GM18502 (cell line): ENCODE results near the gene HELZ.
"Not testable (repeated sequence)": the region's sequence is repeated elsewhere in the genome, so short reads cannot be mapped to it uniquely, and the experiment has no call there.

Experiments
- ATAC-seq: cut with Tn5 transposase; IDR thresholded peaks from one replicate; pipeline ENCODE4 v1.9.1; 2021; ENCODE audit warnings: mild to moderate bottlenecking; ENCODE audit not compliant: unreplicated experiment, poor library complexity

The HELZ gene

DNA sequence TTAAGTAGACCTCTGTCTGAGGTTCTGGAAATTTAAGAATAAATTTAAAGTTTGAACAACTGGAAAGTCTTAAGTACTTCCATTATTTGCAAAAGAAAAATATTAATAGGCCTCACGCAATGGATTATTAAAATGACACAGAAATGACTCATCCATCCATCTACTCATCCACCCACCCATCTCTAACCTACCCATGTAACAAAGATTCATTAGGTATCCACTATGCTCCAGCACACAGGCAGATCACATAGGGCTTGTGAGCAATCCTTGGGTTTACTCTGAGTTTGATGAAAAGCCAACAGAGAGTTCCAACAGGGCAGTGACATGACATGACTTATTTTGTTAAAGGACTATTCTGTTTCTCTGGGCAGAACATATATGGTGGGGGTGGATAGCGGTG lies 93.3 kb downstream of the HELZ start:
- no peak for ATAC-seq

DNA sequence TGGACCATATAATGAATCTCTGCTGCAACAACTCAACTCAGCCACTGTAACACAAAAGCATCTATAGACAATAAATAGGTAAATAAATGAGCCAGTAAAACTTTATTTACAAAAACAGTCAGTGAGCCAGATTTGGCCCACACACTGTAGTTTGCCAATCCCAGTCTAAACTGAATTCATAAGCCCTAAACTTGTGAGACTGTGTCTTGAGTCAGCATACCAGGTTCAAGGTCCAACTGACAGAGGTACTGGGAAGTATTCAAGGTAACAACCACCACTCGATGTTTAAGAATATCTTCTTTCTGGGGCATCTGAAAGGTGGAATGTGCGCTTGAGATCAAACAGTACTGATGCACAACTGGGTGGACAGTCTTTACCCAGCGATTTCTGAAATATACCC lies 94.2 kb downstream of the HELZ start:
- no peak for ATAC-seq

DNA sequence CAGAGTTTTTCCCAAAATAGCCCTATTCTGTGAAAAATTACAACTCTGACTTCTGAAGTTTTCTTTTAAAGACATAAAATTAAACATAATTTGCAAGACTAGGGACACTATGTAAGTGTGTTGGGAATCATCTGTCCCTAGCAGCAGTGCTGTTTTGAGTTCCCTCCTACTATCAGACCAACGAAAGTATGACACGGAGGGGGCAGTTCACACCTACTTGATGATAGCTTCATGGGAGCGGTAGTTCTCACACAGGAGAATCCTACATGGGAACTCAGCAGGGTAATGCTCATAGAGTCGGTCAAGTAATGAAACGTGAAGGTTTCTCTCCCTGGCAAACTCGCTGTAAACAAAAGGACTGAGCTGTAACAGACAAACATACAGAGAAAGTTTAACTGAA lies 96.6 kb downstream of the HELZ start:
- no peak for ATAC-seq

DNA sequence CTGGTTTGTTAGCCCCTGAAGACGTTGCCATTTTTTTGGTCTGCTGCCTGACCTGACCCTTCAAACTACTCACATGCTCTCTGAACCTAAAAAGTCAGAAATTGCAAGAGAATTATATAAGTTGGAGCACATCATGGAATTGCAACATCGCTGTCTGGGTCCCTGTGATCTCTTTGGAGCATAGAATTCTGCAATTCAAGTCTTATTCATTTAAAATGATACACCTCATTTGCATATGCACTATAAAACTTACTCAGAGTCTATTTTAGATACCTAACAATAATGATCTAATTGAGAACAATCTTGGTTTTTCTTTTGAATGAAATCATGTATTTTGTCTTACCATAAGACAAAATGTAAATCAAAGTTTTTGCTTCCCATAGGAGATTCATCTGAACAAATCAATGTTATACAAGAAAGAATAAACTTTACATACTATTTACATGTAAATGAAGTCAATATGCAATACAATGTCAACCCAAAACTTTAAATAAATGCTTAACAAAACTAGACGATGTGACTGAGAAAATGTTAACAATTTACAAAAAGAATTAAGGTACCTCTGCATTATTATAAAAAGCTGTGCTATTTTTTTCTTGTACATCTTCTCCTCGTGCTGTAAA lies 99.7 kb downstream of the HELZ start:
- no peak for ATAC-seq

DNA sequence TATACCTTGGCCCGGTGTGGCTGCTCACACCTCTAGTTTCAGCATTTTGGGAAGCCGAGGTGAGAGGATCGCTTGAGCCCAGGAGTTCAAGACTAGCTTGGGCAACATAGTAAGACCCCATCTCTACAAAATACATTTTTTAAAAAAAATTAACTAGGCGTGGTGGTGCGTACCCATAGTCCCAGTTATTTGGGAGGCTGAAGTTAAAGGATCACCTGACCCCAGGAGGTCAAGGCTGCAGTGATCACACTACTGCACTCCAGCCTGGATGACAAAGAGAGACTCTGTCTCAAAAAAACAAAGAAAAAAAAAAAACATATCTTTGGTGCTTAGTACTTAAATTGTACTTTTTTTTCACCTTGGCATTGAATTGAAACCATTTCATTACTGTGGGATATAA lies 101.7 kb downstream of the HELZ start:
- no peak for ATAC-seq

DNA sequence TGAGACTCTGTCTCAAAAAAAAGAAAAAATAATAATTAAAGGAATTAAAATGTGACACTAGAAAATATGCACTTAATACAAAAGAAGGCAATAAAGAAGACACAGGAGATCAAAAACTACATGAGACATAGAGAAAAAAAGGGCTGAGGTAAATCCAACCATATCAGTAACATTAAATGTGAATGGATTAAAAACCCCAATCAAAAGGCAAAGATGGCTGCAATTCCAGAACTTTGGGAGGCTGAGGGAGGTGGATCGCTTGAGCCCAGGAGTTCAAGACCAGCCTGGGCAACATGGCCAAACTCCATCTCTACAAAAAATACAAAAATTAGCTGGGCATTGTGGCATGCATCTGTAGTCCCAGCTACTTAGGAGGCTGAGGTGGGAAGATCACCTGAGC lies 103.0 kb downstream of the HELZ start:
- ATAC-seq: not testable (repeated sequence)

DNA sequence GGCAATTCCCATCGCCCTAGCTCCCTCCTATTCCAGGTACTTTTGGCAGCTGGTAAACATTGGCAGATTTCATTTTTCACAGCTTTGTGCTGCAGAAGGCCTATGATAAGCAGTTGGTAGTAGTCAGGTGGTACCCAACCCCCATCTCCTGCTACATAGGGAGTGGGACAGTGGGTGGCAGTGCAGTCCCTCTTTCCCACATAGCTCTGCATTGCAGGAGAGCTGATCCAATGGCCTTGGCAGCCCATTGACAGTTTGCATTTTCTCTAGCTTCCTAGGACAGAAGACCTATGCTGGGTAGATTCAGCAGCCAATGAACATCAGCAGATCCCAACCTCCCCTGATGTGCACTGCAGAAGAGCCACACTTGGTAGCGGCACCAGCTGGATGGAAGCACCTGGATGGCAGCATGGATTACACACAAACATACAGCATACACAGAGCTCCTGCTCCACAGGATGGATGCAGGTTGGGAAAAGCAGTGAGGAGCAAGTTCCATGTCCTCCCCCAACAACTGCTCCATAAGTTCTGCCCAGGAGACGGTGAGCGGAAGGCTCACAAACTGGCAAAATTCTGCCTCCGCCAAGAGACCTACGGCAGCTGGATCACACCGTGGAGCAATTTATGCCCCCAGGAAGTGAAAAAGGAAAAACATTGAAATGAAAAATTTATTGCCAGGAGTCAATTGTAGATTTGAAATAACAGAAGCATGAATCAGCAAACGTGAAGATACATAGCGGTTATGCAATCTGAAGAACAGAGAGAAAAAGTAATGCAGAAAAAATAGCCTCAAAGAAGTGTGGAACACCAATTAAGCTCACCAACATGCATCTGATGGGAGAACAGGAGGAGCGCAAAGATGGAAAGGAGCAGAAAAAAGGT lies 105.0 kb downstream of the HELZ start:
- ATAC-seq: no peak

DNA sequence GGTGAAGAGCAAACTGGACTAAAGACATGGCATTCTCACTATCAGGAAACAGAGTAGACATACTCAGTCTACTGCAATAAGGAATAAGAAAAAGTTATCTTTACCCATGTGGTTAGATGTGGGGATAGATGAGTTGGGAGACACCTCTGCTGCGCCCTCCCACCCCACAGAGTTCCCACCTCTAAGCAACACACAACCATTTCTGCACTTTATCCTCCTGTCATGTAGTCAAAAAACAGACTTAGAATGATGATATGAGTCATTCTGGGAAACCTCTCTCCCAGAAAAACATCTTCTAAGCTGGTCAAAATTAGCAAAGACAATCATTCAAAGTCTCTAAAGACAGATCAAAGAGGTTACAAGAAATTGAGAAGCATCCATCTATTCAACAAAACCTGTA lies 105.7 kb downstream of the HELZ start:
- ATAC-seq: no peak

DNA sequence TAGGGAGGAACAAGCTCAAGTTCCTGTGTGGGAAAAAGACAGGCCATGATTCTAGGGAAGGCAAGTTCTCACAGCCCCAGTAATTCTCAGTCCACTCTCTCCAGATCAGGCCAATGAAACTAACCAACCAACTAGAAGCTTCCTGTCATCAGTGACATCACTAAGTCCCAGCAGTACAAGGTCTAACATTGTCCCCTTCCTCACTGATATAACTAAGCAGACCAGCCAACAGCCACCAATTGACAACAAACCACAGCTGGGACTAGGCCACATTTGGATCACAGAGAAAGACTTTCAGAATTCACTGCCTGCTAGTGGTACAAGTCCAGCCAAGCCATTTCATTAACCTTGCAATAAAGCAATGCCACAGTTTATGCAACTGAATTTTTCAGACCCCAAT lies 106.6 kb downstream of the HELZ start:
- no peak for ATAC-seq

DNA sequence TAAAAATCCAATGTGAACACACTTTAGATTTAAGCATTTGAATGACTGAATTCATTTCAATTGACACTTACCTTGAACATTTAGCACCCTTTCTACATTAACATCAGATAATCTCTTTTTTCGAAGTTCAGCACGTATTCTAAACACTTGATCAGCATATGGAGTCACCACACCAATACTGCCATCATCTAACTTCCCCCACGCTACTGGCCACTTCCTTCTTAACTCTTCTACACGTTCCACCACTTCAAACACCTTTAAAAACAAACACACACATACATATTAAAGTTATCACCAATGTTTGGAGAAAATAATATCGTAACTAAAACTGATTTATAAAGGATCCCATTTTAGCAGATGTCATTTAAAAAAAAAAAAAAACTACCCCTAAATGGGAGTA lies 107.1 kb downstream of the HELZ start:
- ATAC-seq: no peak

DNA sequence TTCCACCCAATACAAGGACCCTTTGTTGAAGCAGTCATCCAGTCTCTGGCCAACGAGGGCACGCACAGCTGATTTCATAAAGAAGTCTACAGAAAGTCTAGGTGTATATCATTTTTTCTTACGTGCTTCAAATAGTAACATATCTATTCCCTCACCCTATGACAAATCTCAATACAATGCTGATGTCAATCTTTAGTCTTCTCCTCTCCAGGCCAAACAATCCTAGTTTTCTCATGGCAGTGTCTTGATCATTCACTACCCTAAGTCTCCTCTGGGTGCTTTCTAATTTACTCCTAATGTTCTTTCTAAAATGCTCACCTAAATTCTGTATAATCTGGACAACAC lies 108.0 kb downstream of the HELZ start:
- no peak for ATAC-seq

DNA sequence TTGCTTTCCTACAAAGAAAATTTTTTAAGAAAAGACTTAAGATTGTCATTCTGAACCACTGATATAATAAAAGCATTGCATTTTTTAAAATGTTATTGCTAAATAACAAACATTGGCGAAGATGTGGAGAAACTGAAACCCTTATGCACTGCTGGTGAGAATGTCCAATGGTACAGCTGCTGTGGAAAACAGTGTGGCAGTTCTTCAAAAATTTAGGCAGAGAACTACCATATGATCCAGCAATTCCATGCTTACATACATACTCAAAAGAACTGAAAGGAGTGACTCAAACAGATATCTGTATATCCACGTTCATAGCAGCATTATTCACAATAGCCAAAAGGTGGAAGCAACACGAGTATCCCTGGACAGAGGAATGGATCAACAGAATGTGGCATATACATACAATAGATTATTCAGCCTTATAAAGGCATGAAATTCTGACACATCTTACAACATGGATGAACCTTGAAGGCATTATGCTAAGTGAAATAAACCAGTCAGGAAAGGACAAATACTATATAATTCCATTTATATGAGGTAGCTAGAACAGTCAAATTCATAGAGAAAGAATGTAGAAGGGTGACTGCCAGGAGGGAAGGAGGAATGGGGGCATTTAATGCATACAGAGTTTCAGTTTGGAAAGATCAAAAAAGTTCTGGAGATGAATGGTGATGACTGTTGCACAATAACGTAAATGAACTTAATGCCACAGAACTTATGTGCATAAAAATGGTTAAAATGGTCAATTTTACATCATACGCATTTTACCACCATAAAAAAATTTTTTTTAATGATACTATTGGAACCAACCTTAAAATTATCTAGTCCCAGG lies 108.6 kb downstream of the HELZ start:
- no peak for ATAC-seq

DNA sequence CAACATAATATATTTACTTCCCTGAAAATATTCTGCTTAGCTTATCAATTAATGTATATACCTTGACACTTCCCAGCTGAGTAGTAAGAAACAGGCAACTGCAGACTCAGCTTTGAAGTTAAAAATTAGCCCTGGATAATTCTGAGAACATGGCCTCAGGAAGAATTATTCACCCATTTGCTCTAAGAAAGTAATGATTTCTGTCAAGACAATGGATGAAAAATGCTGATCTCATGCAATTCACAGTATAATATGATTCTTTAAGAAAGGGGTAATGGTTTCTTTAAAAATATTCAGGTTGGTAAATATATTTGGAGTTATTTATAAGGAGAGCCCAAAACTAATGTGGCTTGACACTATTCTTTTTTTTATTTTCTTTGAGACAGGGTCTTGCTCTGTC lies 111.8 kb downstream of the HELZ start:
- ATAC-seq: no peak

DNA sequence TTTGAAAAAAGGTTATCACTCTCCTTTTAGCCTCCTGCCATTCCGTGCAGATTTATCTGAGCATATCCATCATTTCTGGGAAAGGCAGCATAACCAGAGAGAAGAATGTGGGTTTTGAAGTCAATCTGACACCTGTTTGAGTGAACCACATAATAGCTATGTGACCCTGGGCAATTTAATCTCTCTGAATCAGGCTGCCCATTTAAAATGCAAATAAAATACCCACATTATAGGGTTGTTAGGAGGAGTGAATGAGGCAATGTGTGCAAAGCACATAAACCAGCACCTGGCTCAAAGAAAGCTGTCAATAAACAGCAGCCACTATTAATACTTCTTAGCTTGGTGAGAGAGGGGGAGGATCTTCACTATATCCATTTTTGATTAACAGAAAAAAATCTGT lies 112.6 kb downstream of the HELZ start:
- ATAC-seq: no peak

DNA sequence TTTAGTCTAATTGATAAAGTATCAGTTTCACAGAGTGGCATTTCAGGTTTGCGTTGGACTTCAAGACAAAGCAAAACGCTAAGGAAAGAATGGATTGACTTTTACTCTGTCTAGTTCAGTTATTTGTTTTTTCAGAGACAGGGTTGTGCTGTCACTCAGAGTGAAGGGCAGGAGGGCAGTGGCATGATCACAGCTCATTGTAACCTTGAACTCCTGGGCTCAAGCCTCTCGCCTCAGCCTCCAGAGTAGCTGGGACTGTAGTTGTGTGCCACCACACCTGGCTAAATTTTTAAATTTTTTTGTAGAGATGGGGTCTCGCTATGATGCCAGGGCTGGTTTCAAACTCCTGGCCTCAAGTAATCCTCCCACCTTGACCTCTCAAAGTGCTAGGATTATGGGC lies 114.2 kb downstream of the HELZ start:
- ATAC-seq: no peak

DNA sequence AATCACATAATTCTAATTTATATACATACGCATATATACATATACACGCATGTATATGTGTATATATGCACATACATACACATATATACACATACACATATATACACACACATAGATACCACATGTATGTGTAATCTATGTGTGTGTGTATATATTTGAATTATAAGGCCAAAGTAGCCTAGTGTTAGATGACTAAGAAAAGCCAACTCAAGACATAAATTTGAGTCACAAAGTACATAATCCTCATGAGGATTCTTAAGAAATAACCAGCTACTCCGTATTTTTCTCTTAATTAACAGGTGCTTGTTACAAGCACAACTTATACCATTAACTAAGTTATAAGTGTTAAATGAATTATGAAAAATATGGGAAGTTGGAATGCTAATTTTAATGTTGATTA lies 115.7 kb downstream of the HELZ start:
- ATAC-seq: no peak

DNA sequence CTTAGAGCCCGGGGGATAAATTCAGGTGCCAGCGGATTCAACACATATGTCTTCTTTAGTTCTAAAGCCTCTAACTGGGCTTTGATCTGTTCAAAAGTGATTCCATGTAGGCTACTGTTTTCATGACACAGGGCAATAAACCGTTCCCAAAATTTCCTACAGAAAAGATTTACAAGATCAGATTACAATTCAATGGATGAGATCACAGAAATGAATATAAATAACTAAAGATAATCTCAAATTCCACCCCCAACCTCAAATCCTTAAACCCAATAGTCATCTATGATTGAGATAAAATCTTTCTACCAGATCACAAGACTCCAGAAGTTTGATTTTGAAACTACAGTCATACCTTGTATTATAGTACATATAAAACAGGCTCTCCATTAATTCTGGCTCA lies 116.3 kb downstream of the HELZ start:
- ATAC-seq: no peak

DNA sequence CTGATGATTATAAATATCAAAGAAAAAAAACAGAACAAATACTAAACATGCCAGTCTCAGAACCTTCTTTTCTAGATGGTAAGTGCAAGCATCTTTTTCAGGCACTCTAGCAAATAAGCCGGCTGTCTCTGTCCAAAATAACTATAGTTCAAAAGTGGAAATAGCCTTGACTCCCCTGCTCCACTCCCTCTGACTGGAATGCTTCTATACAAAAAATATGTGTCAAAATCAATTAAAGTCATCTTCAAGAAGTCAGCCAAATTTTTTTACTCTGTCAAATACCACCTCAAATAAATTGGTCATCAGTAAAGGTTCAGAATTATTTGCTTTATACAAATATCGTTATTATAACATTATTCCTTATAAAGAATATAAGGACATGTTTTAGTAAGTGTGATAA lies 117.1 kb downstream of the HELZ start:
- no peak for ATAC-seq

DNA sequence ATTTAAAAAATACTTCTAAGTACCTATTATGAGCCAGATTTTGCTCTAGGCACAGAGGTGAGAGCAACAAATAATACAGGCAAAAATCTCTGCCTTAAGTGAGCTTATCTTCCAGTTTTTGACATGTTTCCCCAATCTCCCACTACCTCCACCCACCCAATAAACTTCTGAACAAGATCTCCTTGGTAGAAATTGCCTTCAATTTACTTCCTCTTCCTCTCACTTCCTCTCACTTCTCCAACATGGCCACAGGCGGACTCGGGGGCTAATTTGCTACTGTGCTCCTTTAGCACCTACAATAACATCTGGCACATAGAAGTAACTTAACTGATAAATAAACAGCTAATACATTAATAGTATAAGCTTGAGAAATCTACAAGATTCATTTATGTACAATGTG lies 118.0 kb downstream of the HELZ start:
- no peak for ATAC-seq

DNA sequence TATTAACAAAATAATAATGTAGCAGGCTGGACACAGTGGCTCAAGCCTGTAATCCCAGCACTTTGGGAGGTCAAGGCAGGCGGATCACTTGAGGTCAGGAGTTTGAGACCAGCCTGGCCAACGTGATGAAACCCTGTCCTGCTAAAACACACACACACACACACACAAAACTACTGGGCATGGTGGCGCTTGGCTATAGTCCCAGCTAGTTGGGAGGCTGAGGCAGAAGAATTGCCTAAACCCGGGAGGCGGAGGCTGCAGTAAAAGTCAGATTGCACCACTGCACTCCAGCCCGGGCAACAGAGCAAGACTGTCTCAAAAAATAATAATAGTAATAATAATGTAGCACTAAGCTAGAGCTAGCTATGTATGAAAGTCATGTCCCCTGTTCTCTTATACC lies 118.5 kb downstream of the HELZ start:
- not testable (repeated sequence) for ATAC-seq

DNA sequence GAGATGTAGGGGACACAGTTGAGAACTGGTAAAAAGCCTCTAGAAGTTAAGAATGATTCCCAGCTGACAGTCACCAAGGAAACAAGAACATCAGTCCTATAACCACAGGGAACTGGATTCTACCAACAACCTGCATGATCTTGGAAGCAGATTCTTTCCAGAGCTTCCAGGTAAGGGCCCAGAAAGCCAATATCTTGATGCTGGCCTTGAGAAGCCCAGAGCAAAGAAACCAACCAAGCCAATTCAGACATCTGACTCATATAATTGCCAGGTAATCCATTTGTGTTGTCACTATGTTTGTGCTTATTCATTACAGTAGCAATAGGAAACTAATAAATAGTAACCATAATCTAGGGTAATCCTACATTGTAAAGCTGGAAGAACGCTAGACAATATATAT lies 119.1 kb downstream of the HELZ start:
- no peak for ATAC-seq
